HG02759 (cell line): ENCODE results near the gene SLC25A42.
"Not testable (repeated sequence)": the region's sequence is repeated elsewhere in the genome, so short reads cannot be mapped to it uniquely, and the experiment has no call there.

Experiments used
- ATAC-seq: cut with Tn5 transposase; IDR thresholded peaks from one replicate; pipeline ENCODE4 v1.9.1; 2021; ENCODE audit warnings: mild to moderate bottlenecking, moderate library complexity; ENCODE audit not compliant: unreplicated experiment

The SLC25A42 gene

GRCh38 chr19:19068659-19069654, 5.2 kb downstream of the SLC25A42 start:
- ATAC-seq = no peak

GRCh38 chr19:19071897-19072296, 8.1 kb downstream of the SLC25A42 start:
- ATAC-seq = no peak

- ATAC-seq = no peak
Observed at GRCh38 chr19:19074196-19074882, 10.5 kb downstream of the SLC25A42 start.

- no peak for ATAC-seq
Observed at GRCh38 chr19:19075126-19075525, 11.3 kb downstream of the SLC25A42 start.

GRCh38 chr19:19076476-19076875, 12.7 kb downstream of the SLC25A42 start:
- ATAC-seq = no peak

- no peak for ATAC-seq
Observed at GRCh38 chr19:19077103-19077502, 13.3 kb downstream of the SLC25A42 start.

- ATAC-seq = no peak
Observed at GRCh38 chr19:19078801-19079200, 15.0 kb downstream of the SLC25A42 start.

GRCh38 chr19:19079571-19079970, 15.8 kb downstream of the SLC25A42 start:
- no peak for ATAC-seq

- ATAC-seq = no peak
Observed at GRCh38 chr19:19081642-19082151, 17.9 kb downstream of the SLC25A42 start.

- ATAC-seq = no peak
Observed at GRCh38 chr19:19083413-19084178, 19.8 kb downstream of the SLC25A42 start.

GRCh38 chr19:19087676-19088075, 23.9 kb downstream of the SLC25A42 start:
- ATAC-seq = no peak

- no peak for ATAC-seq
Observed at GRCh38 chr19:19094513-19094912, 30.7 kb downstream of the SLC25A42 start.

GRCh38 chr19:19095691-19096090, 31.9 kb downstream of the SLC25A42 start:
- no peak for ATAC-seq

- ATAC-seq = no peak
Observed at GRCh38 chr19:19096641-19097627, 33.1 kb downstream of the SLC25A42 start.

GRCh38 chr19:19098084-19098702, 34.4 kb downstream of the SLC25A42 start:
- no peak for ATAC-seq

- no peak for ATAC-seq
Observed at GRCh38 chr19:19098703-19099632, 35.2 kb downstream of the SLC25A42 start.

- no peak for ATAC-seq
Observed at GRCh38 chr19:19101540-19101939, 37.7 kb downstream of the SLC25A42 start.

GRCh38 chr19:19102566-19102965, 38.8 kb downstream of the SLC25A42 start:
- ATAC-seq = not testable (repeated sequence)
